ENCODE measurements around the gene MRFAP1L1.

The MRFAP1L1 gene

GRCh38 chr4:6749340-6750171 is 39.9 kb upstream of the MRFAP1L1 start (continued):
- TF ChIP-seq ZBTB11 (tag by site-specific recombination; conservative IDR thresholded peaks at IDR 0.05; ENCODE audit: low read depth) (no peak), ZNF280D (tag by site-specific recombination; IDR thresholded peaks at IDR 0.05) (no peak), RBAK (tag by site-specific recombination; IDR thresholded peaks at IDR 0.05) (no peak), ZFHX2 (tag by site-specific recombination; conservative IDR thresholded peaks at IDR 0.05) (peak; percentile 16; the same call in 1 of the 2 replicates)

GRCh38 chr4:6748286-6748685 is 38.6 kb upstream of the MRFAP1L1 start:
- H3K4me3 ChIP-seq (ENCODE audit: low read depth, low read length) = no peak overlapping the region

GRCh38 chr4:6747294-6748051 is 37.8 kb upstream of the MRFAP1L1 start:
- CTCF ChIA-PET = interaction anchor here (1.0 kb wide), 1 partner anchor 27 kb away, joined by 4 read pairs; no protein-coding TSS in a partner anchor
- no peak overlapping the region for H3K27ac ChIP-seq (ENCODE audit: extremely low read depth, low read depth, low read length)
- no peaks in the 10 kb centered on the region for H3K4me1 ChIP-seq (ENCODE audit: control insufficient read depth, insufficient read depth, low read length)
- no peaks in the 10 kb centered on the region for H3K36me3 ChIP-seq (ENCODE audit: control insufficient read depth in 2 of 2, insufficient read depth in 1 of 2, low read length in 2 of 2)
- no peaks in the 10 kb centered on the region for H3K9me3 ChIP-seq (ENCODE audit: control insufficient read depth, insufficient read depth, low read depth, low read length)
- H3K4me3 ChIP-seq (ENCODE audit: low read depth, low read length) = no peak overlapping the region
- TF ChIP-seq KLF1 (tag by site-specific recombination; IDR thresholded peaks at IDR 0.05) = peak; percentile 75
- TF ChIP-seq GLIS1 (tag by site-specific recombination; IDR thresholded peaks at IDR 0.05) = peak; percentile 35; the same call in 1 of the 2 replicates
- TF ChIP-seq ZNF660 (tag by site-specific recombination; IDR thresholded peaks at IDR 0.05) = no peak
- peak; percentile 66 for TF ChIP-seq PRDM10 (tag by site-specific recombination; IDR thresholded peaks at IDR 0.05)
- POLR2A ChIA-PET = no interaction called here

More at GRCh38 chr4:6748286-6748685, 38.6 kb upstream of the MRFAP1L1 start:
- ChIA-PET CTCF (interaction anchor here (1.0 kb wide), 1 partner anchor 28 kb away, joined by 4 read pairs; no protein-coding TSS in a partner anchor), POLR2A (no interaction called here)
- TF ChIP-seq ZNF302 (tag by site-specific recombination; IDR thresholded peaks at IDR 0.05; ENCODE audit: low read depth) = no peak
- no peak for TF ChIP-seq HOXA7 (CRISPR knock-in tag; IDR thresholded peaks at IDR 0.05; ENCODE audit: borderline replicate concordance)
- no peak for TF ChIP-seq ZNF596 (tag by site-specific recombination; IDR thresholded peaks at IDR 0.05)
- TF ChIP-seq ZSCAN16 (tag by site-specific recombination; IDR thresholded peaks at IDR 0.05) = no peak
- no peak for TF ChIP-seq SP3 (tag by site-specific recombination; IDR thresholded peaks at IDR 0.05)
- no peak for TF ChIP-seq ELK4 (IDR thresholded peaks at IDR 0.05; ENCODE audit: borderline replicate concordance, low read depth, low read length)
- no peak for TF ChIP-seq ZNF792 (tag by site-specific recombination; IDR thresholded peaks at IDR 0.05)
- Histone ChIP-seq H3K4me1 (ENCODE audit: control insufficient read depth, insufficient read depth, low read length) (no peaks in the 10 kb centered on the region), H3K36me3 (ENCODE audit: control insufficient read depth in 2 of 2, insufficient read depth in 1 of 2, low read length in 2 of 2) (no peaks in the 10 kb centered on the region), H3K27ac (ENCODE audit: extremely low read depth, low read depth, low read length) (no peak overlapping the region), H3K9me3 (ENCODE audit: control insufficient read depth, insufficient read depth, low read depth, low read length) (no peaks in the 10 kb centered on the region)

Measured in HEK293 (cell line).